Measurements from ENCODE around the gene CHML.
"Not testable (repeated sequence)": the region's sequence is repeated elsewhere in the genome, so short reads cannot be mapped to it uniquely, and the experiment has no call there.

CHML gene

GRCh38 chr1:241674805-241675384 lies 34.7 kb upstream of the CHML start:
- Histone ChIP-seq H3K4me3 (ENCODE audit: low read depth in 1 of 2, low read length in 2 of 2) (no peak overlapping the region), H3K27ac (ENCODE audit: low read length) (no peak overlapping the region), H3K9me3 (ENCODE audit: control insufficient read depth in 1 of 2, low read length in 2 of 2) (no peaks in the 10 kb centered on the region), H3K4me1 (ENCODE audit: control insufficient read depth in 1 of 2, insufficient read depth in 2 of 2, low read length in 2 of 2) (no peaks in the 10 kb centered on the region), H3K36me3 (ENCODE audit: control insufficient read depth in 1 of 2, insufficient read depth in 2 of 2, low read length in 2 of 2) (no peaks in the 10 kb centered on the region), H3K27me3 (ENCODE audit: low read depth, low read length) (no peaks in the 10 kb centered on the region)

- Histone ChIP-seq H3K36me3 (ENCODE audit: control insufficient read depth in 1 of 2, insufficient read depth in 2 of 2, low read length in 2 of 2) (no peaks in the 10 kb centered on the region), H3K27me3 (ENCODE audit: low read depth, low read length) (no peaks in the 10 kb centered on the region), H3K27ac (ENCODE audit: low read length) (no peak overlapping the region), H3K4me3 (ENCODE audit: low read depth in 1 of 2, low read length in 2 of 2) (no peak overlapping the region), H3K4me1 (ENCODE audit: control insufficient read depth in 1 of 2, insufficient read depth in 2 of 2, low read length in 2 of 2) (no peaks in the 10 kb centered on the region), H3K9me3 (ENCODE audit: control insufficient read depth in 1 of 2, low read length in 2 of 2) (no peaks in the 10 kb centered on the region)
Measured at GRCh38 chr1:241672301-241672700, 32.1 kb upstream of the CHML start.

GRCh38 chr1:241666419-241666818 lies 26.2 kb upstream of the CHML start:
- Histone ChIP-seq H3K36me3 (ENCODE audit: control insufficient read depth in 1 of 2, insufficient read depth in 2 of 2, low read length in 2 of 2) (no peaks in the 10 kb centered on the region), H3K27ac (ENCODE audit: low read length) (no peak overlapping the region), H3K4me1 (ENCODE audit: control insufficient read depth in 1 of 2, insufficient read depth in 2 of 2, low read length in 2 of 2) (no peaks in the 10 kb centered on the region), H3K27me3 (ENCODE audit: low read depth, low read length) (no peaks in the 10 kb centered on the region), H3K4me3 (ENCODE audit: low read depth in 1 of 2, low read length in 2 of 2) (no peak overlapping the region), H3K9me3 (ENCODE audit: control insufficient read depth in 1 of 2, low read length in 2 of 2) (no peaks in the 10 kb centered on the region)

GRCh38 chr1:241660424-241660972 lies 20.3 kb upstream of the CHML start:
- H3K4me1 ChIP-seq (ENCODE audit: control insufficient read depth in 1 of 2, insufficient read depth in 2 of 2, low read length in 2 of 2) = no peaks in the 10 kb centered on the region
- no peaks in the 10 kb centered on the region for H3K27me3 ChIP-seq (ENCODE audit: low read depth, low read length)
- H3K36me3 ChIP-seq (ENCODE audit: control insufficient read depth in 1 of 2, insufficient read depth in 2 of 2, low read length in 2 of 2) = no peaks in the 10 kb centered on the region
- H3K9me3 ChIP-seq (ENCODE audit: control insufficient read depth in 1 of 2, low read length in 2 of 2) = no peaks in the 10 kb centered on the region
- no peak overlapping the region for H3K4me3 ChIP-seq (ENCODE audit: low read depth in 1 of 2, low read length in 2 of 2)
- H3K27ac ChIP-seq (ENCODE audit: low read length) = no peak overlapping the region

- H3K36me3 ChIP-seq (ENCODE audit: control insufficient read depth in 1 of 2, insufficient read depth in 2 of 2, low read length in 2 of 2); H3K9me3 ChIP-seq (ENCODE audit: control insufficient read depth in 1 of 2, low read length in 2 of 2); H3K4me3 ChIP-seq (ENCODE audit: low read depth in 1 of 2, low read length in 2 of 2); H3K27ac ChIP-seq (ENCODE audit: low read length); H3K4me1 ChIP-seq (ENCODE audit: control insufficient read depth in 1 of 2, insufficient read depth in 2 of 2, low read length in 2 of 2); H3K27me3 ChIP-seq (ENCODE audit: low read depth, low read length): not testable (repeated sequence)
Measured at GRCh38 chr1:241659016-241659415, 18.8 kb upstream of the CHML start.

GRCh38 chr1:241658081-241658793 lies 18.1 kb upstream of the CHML start:
- H3K4me3 ChIP-seq (ENCODE audit: low read depth in 1 of 2, low read length in 2 of 2) = no peak overlapping the region
- H3K36me3 ChIP-seq (ENCODE audit: control insufficient read depth in 1 of 2, insufficient read depth in 2 of 2, low read length in 2 of 2) = no peaks in the 10 kb centered on the region
- H3K27ac ChIP-seq (ENCODE audit: low read length) = no peak overlapping the region
- H3K27me3 ChIP-seq (ENCODE audit: low read depth, low read length) = no peaks in the 10 kb centered on the region
- no peaks in the 10 kb centered on the region for H3K9me3 ChIP-seq (ENCODE audit: control insufficient read depth in 1 of 2, low read length in 2 of 2)
- H3K4me1 ChIP-seq (ENCODE audit: control insufficient read depth in 1 of 2, insufficient read depth in 2 of 2, low read length in 2 of 2) = no peaks in the 10 kb centered on the region

- Histone ChIP-seq H3K27ac (ENCODE audit: low read length) (no peak overlapping the region), H3K9me3 (ENCODE audit: control insufficient read depth in 1 of 2, low read length in 2 of 2) (no peaks in the 10 kb centered on the region), H3K36me3 (ENCODE audit: control insufficient read depth in 1 of 2, insufficient read depth in 2 of 2, low read length in 2 of 2) (no peaks in the 10 kb centered on the region), H3K4me1 (ENCODE audit: control insufficient read depth in 1 of 2, insufficient read depth in 2 of 2, low read length in 2 of 2) (no peaks in the 10 kb centered on the region), H3K4me3 (ENCODE audit: low read depth in 1 of 2, low read length in 2 of 2) (no peak overlapping the region), H3K27me3 (ENCODE audit: low read depth, low read length) (no peaks in the 10 kb centered on the region)
Measured at GRCh38 chr1:241654641-241655040, 14.5 kb upstream of the CHML start.

GRCh38 chr1:241654019-241654418 lies 13.8 kb upstream of the CHML start:
- Histone ChIP-seq H3K4me3 (ENCODE audit: low read depth in 1 of 2, low read length in 2 of 2) (no peak overlapping the region), H3K9me3 (ENCODE audit: control insufficient read depth in 1 of 2, low read length in 2 of 2) (no peaks in the 10 kb centered on the region), H3K36me3 (ENCODE audit: control insufficient read depth in 1 of 2, insufficient read depth in 2 of 2, low read length in 2 of 2) (no peaks in the 10 kb centered on the region), H3K27ac (ENCODE audit: low read length) (no peak overlapping the region), H3K4me1 (ENCODE audit: control insufficient read depth in 1 of 2, insufficient read depth in 2 of 2, low read length in 2 of 2) (no peaks in the 10 kb centered on the region), H3K27me3 (ENCODE audit: low read depth, low read length) (no peaks in the 10 kb centered on the region)

- H3K27ac ChIP-seq (ENCODE audit: low read length) = no peak within 1 kb of the TSS
- no peaks in the 10 kb centered on the region for H3K36me3 ChIP-seq (ENCODE audit: control insufficient read depth in 1 of 2, insufficient read depth in 2 of 2, low read length in 2 of 2)
- H3K27me3 ChIP-seq (ENCODE audit: low read depth, low read length) = no peaks in the 10 kb centered on the region
- no peaks in the 10 kb centered on the region for H3K9me3 ChIP-seq (ENCODE audit: control insufficient read depth in 1 of 2, low read length in 2 of 2)
- H3K4me1 ChIP-seq (ENCODE audit: control insufficient read depth in 1 of 2, insufficient read depth in 2 of 2, low read length in 2 of 2) = no peaks in the 10 kb centered on the region
- H3K4me3 ChIP-seq (ENCODE audit: low read depth in 1 of 2, low read length in 2 of 2) = no peak within 1 kb of the TSS
Measured at GRCh38 chr1:241652012-241652411, 11.8 kb upstream of the CHML start, which contains the start of gene WDR64. TSS of gene WDR64 (plus strand) at chr1:241652281. CDS start at chr1:241652485, 204 bp downstream.

GRCh38 chr1:241648159-241648558 lies 8.0 kb upstream of the CHML start:
- Histone ChIP-seq H3K36me3 (ENCODE audit: control insufficient read depth in 1 of 2, insufficient read depth in 2 of 2, low read length in 2 of 2) (no peaks in the 10 kb centered on the region), H3K9me3 (ENCODE audit: control insufficient read depth in 1 of 2, low read length in 2 of 2) (no peaks in the 10 kb centered on the region), H3K4me3 (ENCODE audit: low read depth in 1 of 2, low read length in 2 of 2) (no peak overlapping the region), H3K4me1 (ENCODE audit: control insufficient read depth in 1 of 2, insufficient read depth in 2 of 2, low read length in 2 of 2) (no peaks in the 10 kb centered on the region), H3K27me3 (ENCODE audit: low read depth, low read length) (no peaks in the 10 kb centered on the region), H3K27ac (ENCODE audit: low read length) (no peak overlapping the region)

- H3K4me1 ChIP-seq (ENCODE audit: control insufficient read depth in 1 of 2, insufficient read depth in 2 of 2, low read length in 2 of 2) = no peaks in the 10 kb centered on the region
- H3K9me3 ChIP-seq (ENCODE audit: control insufficient read depth in 1 of 2, low read length in 2 of 2) = no peaks in the 10 kb centered on the region
- no peak overlapping the region for H3K27ac ChIP-seq (ENCODE audit: low read length)
- H3K36me3 ChIP-seq (ENCODE audit: control insufficient read depth in 1 of 2, insufficient read depth in 2 of 2, low read length in 2 of 2) = no peaks in the 10 kb centered on the region
- no peaks in the 10 kb centered on the region for H3K27me3 ChIP-seq (ENCODE audit: low read depth, low read length)
- no peak overlapping the region for H3K4me3 ChIP-seq (ENCODE audit: low read depth in 1 of 2, low read length in 2 of 2)
Measured at GRCh38 chr1:241647658-241648057, 7.5 kb upstream of the CHML start.
